Inflammatory macrophage treated with lipopolysaccharide for 1 hour (primary cell): ENCODE measurements around the gene SHC1.

Experiments used
- DNase-seq, 2 donors: peaks; one replicate each; pipeline ENCODE4 v3.0.0-alpha.2; 2020 to 2022

Gene SHC1

GRCh38 chr1:154956544-154956941 is 14.0 kb downstream of the SHC1 start:
- DNase-seq: no peak

GRCh38 chr1:154955718-154956543 is 14.6 kb downstream of the SHC1 start, which contains the start of gene PBXIP1:
TSS of gene PBXIP1 (minus strand) at chr1:154956099. CDS start at chr1:154953721, 2,378 bp downstream.
- DNase-seq: peak; percentile 79 to 94

- DNase-seq: no peak
These were observed 15.4 kb downstream of the SHC1 start for GRCh38 chr1:154955039-154955717.

GRCh38 chr1:154954541-154954940 is 16.0 kb downstream of the SHC1 start:
- DNase-seq: no peak

- peak in 1 of 2 donors; percentile 39 for DNase-seq
These were observed 16.9 kb downstream of the SHC1 start for GRCh38 chr1:154953611-154954038.

- DNase-seq: no peak
These were observed 17.9 kb downstream of the SHC1 start for GRCh38 chr1:154952664-154953063.

GRCh38 chr1:154951901-154952657 is 18.5 kb downstream of the SHC1 start:
- no peak for DNase-seq

GRCh38 chr1:154948079-154948478 is 22.5 kb downstream of the SHC1 start:
- DNase-seq: no peak

- DNase-seq: no peak
These were observed 24.3 kb downstream of the SHC1 start for GRCh38 chr1:154945962-154946850.

GRCh38 chr1:154945160-154945961 is 25.2 kb downstream of the SHC1 start:
- no peak for DNase-seq

GRCh38 chr1:154944401-154945159 is 26.0 kb downstream of the SHC1 start:
- no peak for DNase-seq

GRCh38 chr1:154943649-154944400 is 26.7 kb downstream of the SHC1 start:
- peak; percentile 45 to 48 for DNase-seq

GRCh38 chr1:154941333-154942013 is 29.1 kb downstream of the SHC1 start:
- no peak for DNase-seq

GRCh38 chr1:154940651-154941194 is 29.8 kb downstream of the SHC1 start:
- no peak for DNase-seq

- no peak for DNase-seq
These were observed 30.4 kb downstream of the SHC1 start for GRCh38 chr1:154940213-154940560.

GRCh38 chr1:154938604-154939399 is 31.7 kb downstream of the SHC1 start:
- DNase-seq: no peak

- no peak for DNase-seq
These were observed 32.6 kb downstream of the SHC1 start for GRCh38 chr1:154937988-154938386.
